ENCODE data around the gene AAMDC. TPM values are rescaled to one million over a fixed set of nuclear protein-coding genes. Genes with fewer than 3 reads are reported as not detected.
"Not testable (repeated sequence)": the region's sequence is repeated elsewhere in the genome, so short reads cannot be mapped to it uniquely, and the experiment has no call there.

The AAMDC gene
- total RNA-seq, 1 experiment from 2014 or later, result 22.8 TPM

DNA sequence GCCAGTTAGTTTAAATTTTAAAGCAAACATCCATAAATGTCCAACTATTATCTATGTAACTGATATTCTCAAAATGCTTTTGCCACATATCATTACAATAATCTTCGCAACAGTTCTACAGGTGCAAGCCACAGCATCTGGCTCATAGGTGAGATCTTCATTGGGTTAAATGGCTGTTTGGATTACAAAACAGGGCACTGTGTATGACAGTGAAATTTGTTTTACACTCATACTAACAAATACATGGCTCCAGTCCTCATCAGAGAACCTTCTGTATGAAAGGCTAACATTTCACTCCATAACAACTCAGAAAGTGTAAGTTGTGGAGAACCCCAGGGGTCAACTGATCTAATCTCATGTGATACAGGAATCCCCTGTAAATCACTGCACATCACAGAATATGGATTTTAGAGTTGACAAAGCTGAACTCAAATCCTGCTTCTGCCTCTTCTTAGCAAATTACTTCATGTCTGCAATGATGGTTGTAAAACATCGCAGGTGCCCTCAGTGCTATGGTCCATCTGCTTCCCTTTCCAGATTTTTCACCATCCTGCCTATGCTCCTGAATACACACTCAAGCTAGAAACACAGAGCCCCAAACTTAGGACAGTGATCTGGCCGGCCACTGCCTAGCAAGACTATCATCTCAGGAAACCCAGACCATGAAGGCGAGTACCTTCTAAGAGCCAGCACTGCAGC, 92.8 kb downstream of the AAMDC start:
- H3K36me3 Mint-ChIP-seq; ATAC-seq; DNase-seq (ENCODE audit: low spot score); H3K27ac Mint-ChIP-seq; H3K4me3 Mint-ChIP-seq; H3K9me3 Mint-ChIP-seq; H3K4me1 Mint-ChIP-seq; H3K27me3 Mint-ChIP-seq (ENCODE audit: low read depth): not testable (repeated sequence)
- POLR2A ChIA-PET, result interaction anchor here (0.5 kb wide), 1 partner anchor 68 kb away, joined by 3 read pairs; no protein-coding TSS in a partner anchor
- CTCF ChIA-PET, result interaction anchor here (0.7 kb wide), 1 partner anchor 35 kb away, joined by 3 read pairs; no protein-coding TSS in a partner anchor

DNA sequence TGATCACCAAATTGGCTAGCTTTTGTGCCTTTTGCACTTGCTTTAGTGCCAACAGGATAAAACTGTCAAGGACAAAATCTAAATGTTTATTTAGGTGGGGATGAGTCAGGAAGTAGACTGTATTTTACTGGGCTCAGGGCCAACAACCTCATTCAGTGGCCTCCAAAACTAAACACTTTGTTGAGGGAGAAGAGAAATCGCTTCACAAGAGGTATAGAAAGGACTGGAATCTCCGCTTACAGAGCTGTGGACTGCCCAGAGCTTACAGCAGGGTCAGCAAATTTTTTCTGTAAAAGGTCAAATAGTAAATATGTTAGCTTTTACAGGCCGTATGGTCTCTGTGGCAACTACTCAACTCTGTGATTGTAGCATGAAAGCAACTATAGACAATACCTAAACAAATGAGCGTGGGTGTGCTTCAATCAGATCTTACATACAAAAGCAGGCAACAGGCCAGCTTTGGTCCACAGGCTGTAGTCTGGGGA, 93.4 kb downstream of the AAMDC start:
- H3K36me3 Mint-ChIP-seq; ATAC-seq; DNase-seq (ENCODE audit: low spot score); CTCF ChIA-PET; H3K27ac Mint-ChIP-seq; H3K27me3 Mint-ChIP-seq (ENCODE audit: low read depth); H3K4me3 Mint-ChIP-seq; H3K4me1 Mint-ChIP-seq; H3K9me3 Mint-ChIP-seq: not testable (repeated sequence)
- POLR2A ChIA-PET, result interaction anchor here (0.5 kb wide), 1 partner anchor 68 kb away, joined by 3 read pairs; no protein-coding TSS in a partner anchor

DNA sequence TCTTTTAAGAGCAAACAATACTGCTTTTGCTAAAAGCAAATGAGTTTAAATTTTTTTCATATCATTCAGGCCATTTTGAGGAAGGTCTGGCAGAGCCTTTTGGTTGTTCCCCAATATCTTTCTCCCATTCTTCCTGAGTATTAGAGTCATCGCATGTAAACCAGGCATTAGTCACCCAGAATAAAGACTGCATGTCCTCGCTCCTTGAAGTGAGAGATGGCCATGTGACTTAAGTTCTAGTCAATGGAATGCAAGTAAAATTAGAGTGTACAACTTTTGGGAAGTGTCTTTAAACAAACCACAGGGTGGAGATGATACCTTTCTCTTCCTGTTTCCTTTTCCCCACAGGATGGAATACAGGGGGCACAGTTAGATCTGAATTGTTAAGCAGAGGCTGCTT, 96.8 kb downstream of the AAMDC start:
- H3K4me1 Mint-ChIP-seq; H3K27me3 Mint-ChIP-seq (ENCODE audit: low read depth); H3K4me3 Mint-ChIP-seq; H3K27ac Mint-ChIP-seq; ATAC-seq; H3K9me3 Mint-ChIP-seq; CTCF ChIA-PET; POLR2A ChIA-PET; H3K36me3 Mint-ChIP-seq; DNase-seq (ENCODE audit: low spot score): not testable (repeated sequence)

Other genes starting within 250 kb of the AAMDC start
- 0.99 to 1.6 TPM (median 1.2 TPM) in 3 replicates for gene AQP11, start 231.2 kb upstream of the AAMDC start, total RNA-seq (2021)
- 147 to 153 TPM (median 152 TPM) in 3 replicates for gene CLNS1A, start 183.3 kb upstream of the AAMDC start, total RNA-seq (2021)
- 71.3 to 79.8 TPM (median 72.8 TPM) in 3 replicates for gene RSF1, start 422 bp upstream of the AAMDC start, total RNA-seq (2021)
- gene INTS4, start 173.5 kb downstream of the AAMDC start, total RNA-seq (2021), result 34.2 to 37.9 TPM (median 34.2 TPM) in 3 replicates
- 12.6 to 15.7 TPM (median 14.8 TPM) in 3 replicates for gene KCTD14, start 202.1 kb downstream of the AAMDC start, total RNA-seq (2021)
- not detected in 3 replicates for gene THRSP, start 242.7 kb downstream of the AAMDC start, total RNA-seq (2021)

Data from WTC11 (cell line).